ENCODE measurements around the gene CPSF4L. TPM values are rescaled to one million over a fixed set of nuclear protein-coding genes. Genes with fewer than 3 reads are reported as not detected.
"Not testable (repeated sequence)": the region's sequence is repeated elsewhere in the genome, so short reads cannot be mapped to it uniquely, and the experiment has no call there.

Gene CPSF4L
- total RNA-seq, 1 experiment from 2014 or later: not detected

DNA sequence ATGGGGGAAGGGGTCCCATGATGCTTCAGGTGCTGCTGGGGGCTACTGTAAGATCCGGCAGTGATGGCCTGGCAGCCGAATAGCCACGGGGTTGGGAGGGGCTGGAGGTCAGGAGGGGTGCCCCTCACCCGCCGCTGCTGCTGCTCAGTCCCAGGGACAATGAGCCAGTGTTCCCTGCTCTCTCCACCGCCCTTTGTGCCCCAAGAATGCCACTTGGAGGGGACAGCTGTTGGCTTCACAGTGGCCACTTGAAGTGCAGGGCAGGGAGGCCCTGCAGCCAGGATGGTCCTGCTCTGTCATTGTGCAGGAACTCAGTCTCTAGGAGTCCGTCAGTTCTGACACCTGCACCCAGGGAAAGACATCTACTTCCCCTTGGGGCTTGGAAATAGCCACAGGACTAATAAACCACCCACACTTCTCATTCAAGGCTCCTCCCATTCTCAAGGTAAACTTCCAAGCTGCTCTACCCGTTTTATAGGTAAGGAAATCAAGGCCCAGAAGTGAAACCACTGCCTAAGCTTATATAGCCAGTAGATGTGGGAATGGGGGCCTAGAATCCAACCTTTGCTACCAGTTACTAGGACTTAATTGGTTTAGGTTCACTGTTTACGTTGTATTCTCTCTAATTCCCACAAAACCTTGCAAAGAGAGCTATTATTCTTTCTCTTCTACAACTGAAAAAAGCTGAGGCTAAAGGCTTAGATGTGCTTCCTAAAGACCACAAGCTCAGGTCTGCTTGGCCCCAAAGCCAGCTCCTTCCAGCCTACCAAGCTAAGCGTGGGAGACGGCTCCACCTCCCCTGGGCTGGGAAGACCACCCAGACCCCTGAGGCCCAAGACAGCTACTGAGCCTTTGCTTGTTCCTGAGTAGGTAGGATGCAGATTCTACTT is 6.2 kb upstream of the CPSF4L start:
- no TSS peak for BruUV-seq (replicated peaks)
- no peak for DNase-seq
- H3K4me1 ChIP-seq: no peaks in the 10 kb centered on the region
- no peak overlapping the region for H3K4me3 ChIP-seq (ENCODE audit: low read depth, low read length)
- Mint-ChIP-seq H3K4me1 (ENCODE audit: low read depth, unreplicated experiment) (no peaks in the 10 kb centered on the region), H3K27ac (ENCODE audit: unreplicated experiment) (no peak overlapping the region), H3K36me3 (ENCODE audit: insufficient read depth, unreplicated experiment) (no peaks in the 10 kb centered on the region), H3K27me3 (ENCODE audit: insufficient read depth, unreplicated experiment) (no peaks in the 10 kb centered on the region), H3K4me3 (ENCODE audit: unreplicated experiment) (no peak overlapping the region), H3K9me3 (ENCODE audit: unreplicated experiment) (no peaks in the 10 kb centered on the region)
- intact Hi-C loops (cut with micrococcal nuclease; ENCODE audit: unreplicated experiment): no loop called here
- no peaks in the 10 kb centered on the region; the same call in 1 of the 2 replicates for H3K9me3 ChIP-seq
- no peaks in the 10 kb centered on the region for H3K36me3 ChIP-seq (ENCODE audit: control insufficient read depth, insufficient read depth, low read length)
- TF ChIP-seq, protein P1, sequence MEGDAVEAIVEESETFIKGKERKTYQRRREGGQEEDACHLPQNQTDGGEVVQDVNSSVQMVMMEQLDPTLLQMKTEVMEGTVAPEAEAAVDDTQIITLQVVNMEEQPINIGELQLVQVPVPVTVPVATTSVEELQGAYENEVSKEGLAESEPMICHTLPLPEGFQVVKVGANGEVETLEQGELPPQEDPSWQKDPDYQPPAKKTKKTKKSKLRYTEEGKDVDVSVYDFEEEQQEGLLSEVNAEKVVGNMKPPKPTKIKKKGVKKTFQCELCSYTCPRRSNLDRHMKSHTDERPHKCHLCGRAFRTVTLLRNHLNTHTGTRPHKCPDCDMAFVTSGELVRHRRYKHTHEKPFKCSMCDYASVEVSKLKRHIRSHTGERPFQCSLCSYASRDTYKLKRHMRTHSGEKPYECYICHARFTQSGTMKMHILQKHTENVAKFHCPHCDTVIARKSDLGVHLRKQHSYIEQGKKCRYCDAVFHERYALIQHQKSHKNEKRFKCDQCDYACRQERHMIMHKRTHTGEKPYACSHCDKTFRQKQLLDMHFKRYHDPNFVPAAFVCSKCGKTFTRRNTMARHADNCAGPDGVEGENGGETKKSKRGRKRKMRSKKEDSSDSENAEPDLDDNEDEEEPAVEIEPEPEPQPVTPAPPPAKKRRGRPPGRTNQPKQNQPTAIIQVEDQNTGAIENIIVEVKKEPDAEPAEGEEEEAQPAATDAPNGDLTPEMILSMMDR (IDR thresholded peaks at IDR 0.05; ENCODE audit: insufficient read depth in 1 of 2, low read depth in 1 of 2, low read length in 1 of 2, severe bottlenecking in 1 of 2, unreplicated experiment in 1 of 2): no peak
- ChIA-PET CTCF (interaction anchor here (0.9 kb wide), 1 partner anchor 102 kb away, joined by 4 read pairs; no protein-coding TSS in a partner anchor), POLR2A (no interaction called here)
- no peaks in the 10 kb centered on the region for H3K27me3 ChIP-seq (replicated peaks; ENCODE audit: control insufficient read depth, insufficient read depth, low read length)

DNA sequence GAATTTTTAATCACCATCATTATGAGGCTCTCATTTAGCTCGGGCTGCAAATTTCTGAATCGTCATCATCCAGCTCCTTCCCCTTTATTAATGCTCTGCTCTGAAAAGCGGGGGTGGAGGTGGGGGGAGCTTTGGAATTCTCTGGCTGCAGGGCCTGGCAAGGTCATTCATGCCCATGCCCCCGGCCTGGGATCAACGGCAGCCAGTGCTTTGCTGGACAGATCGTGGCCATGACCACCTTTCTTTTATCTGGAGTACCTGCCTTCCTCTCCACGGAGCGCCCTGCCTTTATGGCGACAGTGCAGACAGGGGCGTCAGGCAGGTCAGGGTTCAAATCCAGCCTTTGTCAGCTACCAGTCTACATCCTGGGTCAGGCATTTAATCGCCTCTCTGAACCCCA is 5.1 kb upstream of the CPSF4L start:
- TF ChIP-seq, protein P1 (IDR thresholded peaks at IDR 0.05; ENCODE audit: insufficient read depth in 1 of 2, low read depth in 1 of 2, low read length in 1 of 2, severe bottlenecking in 1 of 2, unreplicated experiment in 1 of 2): no peak
- CTCF ChIA-PET: interaction anchor here (1.6 kb wide), 1 partner anchor 44 kb away, joined by 4 read pairs; no protein-coding TSS in a partner anchor
- POLR2A ChIA-PET: no interaction called here

DNA sequence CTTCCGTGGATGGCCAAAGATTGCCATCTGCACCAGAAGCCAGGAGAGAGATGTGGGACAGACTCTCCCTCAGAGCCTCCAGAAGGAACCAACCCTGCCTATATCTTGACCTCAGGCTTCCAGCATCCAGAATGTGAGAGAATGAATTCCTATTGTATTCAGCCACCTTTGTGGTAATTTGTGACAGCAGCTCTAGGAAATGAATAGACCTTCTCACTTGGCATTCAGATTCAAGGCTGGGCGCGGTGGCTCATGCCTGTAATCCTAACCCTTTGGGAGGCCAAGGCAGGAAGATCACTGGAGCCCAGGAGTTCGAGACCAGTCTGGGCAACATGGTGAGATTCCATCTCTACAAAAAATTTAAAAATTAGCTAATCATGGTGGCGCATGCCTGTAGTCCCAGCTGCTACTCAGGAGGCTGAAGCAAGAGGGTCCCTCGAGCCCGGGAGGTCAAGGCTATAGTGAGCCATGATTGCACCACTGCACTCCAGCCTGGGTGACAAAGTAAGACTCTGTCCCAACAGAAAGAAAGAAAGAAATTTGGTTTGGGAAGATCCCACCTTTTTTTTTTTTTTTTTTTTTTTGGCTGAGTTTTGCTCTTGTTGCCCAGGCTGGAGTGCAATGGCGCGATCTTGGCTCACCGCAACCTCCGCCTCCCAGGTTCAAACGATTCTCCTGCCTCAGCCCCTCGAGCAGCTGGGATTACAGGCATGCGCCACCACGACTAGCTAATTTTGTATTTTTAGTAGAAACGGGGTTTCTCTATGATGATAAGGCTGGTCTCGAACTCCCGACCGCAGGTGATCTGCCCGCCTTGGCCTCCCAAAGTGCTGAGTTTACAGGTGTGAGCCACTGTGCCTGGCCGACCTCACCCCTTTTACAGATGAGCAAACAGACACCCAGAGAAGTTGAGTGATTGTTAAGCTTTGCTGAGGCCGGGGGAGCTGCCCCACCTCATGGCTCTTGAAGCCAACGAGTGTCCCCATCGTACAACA is 4.3 kb upstream of the CPSF4L start:
- H3K36me3 ChIP-seq (ENCODE audit: control insufficient read depth, insufficient read depth, low read length): no peaks in the 10 kb centered on the region
- H3K9me3 Mint-ChIP-seq (ENCODE audit: unreplicated experiment): no peaks in the 10 kb centered on the region
- ChIA-PET POLR2A (no interaction called here), CTCF (interaction anchor here (1.6 kb wide), 1 partner anchor 44 kb away, joined by 4 read pairs; no protein-coding TSS in a partner anchor)
- H3K27me3 ChIP-seq (replicated peaks; ENCODE audit: control insufficient read depth, insufficient read depth, low read length): no peaks in the 10 kb centered on the region
- no peaks in the 10 kb centered on the region; the same call in 1 of the 2 replicates for H3K9me3 ChIP-seq
- BruUV-seq (replicated peaks): no TSS peak
- no peaks in the 10 kb centered on the region for H3K4me1 ChIP-seq
- no peak overlapping the region for H3K27ac Mint-ChIP-seq (ENCODE audit: unreplicated experiment)
- H3K4me3 Mint-ChIP-seq (ENCODE audit: unreplicated experiment): no peak overlapping the region
- no peaks in the 10 kb centered on the region for H3K27me3 Mint-ChIP-seq (ENCODE audit: insufficient read depth, unreplicated experiment)
- no peaks in the 10 kb centered on the region for H3K4me1 Mint-ChIP-seq (ENCODE audit: low read depth, unreplicated experiment)
- H3K36me3 Mint-ChIP-seq (ENCODE audit: insufficient read depth, unreplicated experiment): no peaks in the 10 kb centered on the region
- DNase-seq: no peak
- TF ChIP-seq, protein P1 (IDR thresholded peaks at IDR 0.05; ENCODE audit: insufficient read depth in 1 of 2, low read depth in 1 of 2, low read length in 1 of 2, severe bottlenecking in 1 of 2, unreplicated experiment in 1 of 2): no peak
- intact Hi-C loops (cut with micrococcal nuclease; ENCODE audit: unreplicated experiment): no loop called here
- no peak overlapping the region for H3K4me3 ChIP-seq (ENCODE audit: low read depth, low read length)

More for the DNA sequence above, 5.1 kb upstream of the CPSF4L start:
- no peak overlapping the region for H3K27ac Mint-ChIP-seq (ENCODE audit: unreplicated experiment)
- Histone ChIP-seq H3K36me3 (ENCODE audit: control insufficient read depth, insufficient read depth, low read length) (no peaks in the 10 kb centered on the region), H3K9me3 (no peaks in the 10 kb centered on the region; the same call in 1 of the 2 replicates), H3K4me1 (no peaks in the 10 kb centered on the region), H3K27me3 (replicated peaks; ENCODE audit: control insufficient read depth, insufficient read depth, low read length) (no peaks in the 10 kb centered on the region), H3K4me3 (ENCODE audit: low read depth, low read length) (no peak overlapping the region)
- no TSS peak for BruUV-seq (replicated peaks)
- no peaks in the 10 kb centered on the region for H3K9me3 Mint-ChIP-seq (ENCODE audit: unreplicated experiment)
- intact Hi-C loops (cut with micrococcal nuclease; ENCODE audit: unreplicated experiment): no loop called here
- H3K27me3 Mint-ChIP-seq (ENCODE audit: insufficient read depth, unreplicated experiment): no peaks in the 10 kb centered on the region
- H3K4me1 Mint-ChIP-seq (ENCODE audit: low read depth, unreplicated experiment): no peaks in the 10 kb centered on the region
- DNase-seq: no peak
- no peaks in the 10 kb centered on the region for H3K36me3 Mint-ChIP-seq (ENCODE audit: insufficient read depth, unreplicated experiment)
- no peak overlapping the region for H3K4me3 Mint-ChIP-seq (ENCODE audit: unreplicated experiment)

DNA sequence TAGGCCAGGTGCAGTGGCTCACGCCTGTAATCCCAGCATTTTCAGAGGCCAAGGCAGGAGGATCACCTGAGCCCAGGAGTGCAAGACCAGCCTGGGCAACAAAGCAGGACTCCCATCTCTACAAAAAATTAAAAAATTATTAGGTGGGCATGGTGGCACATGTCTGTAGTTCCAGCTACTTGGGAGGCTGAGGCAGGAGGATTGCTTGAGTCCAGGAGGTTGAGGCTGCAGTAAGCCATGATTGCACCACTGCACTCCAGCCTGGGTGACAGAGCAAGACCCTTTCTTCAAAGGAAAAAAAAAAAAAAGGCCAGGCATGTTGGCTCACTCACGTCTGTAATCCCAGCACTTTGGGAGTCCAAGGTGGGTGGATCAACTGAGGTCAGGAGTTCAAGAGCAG is 2.8 kb upstream of the CPSF4L start:
- H3K36me3 ChIP-seq (ENCODE audit: control insufficient read depth, insufficient read depth, low read length); H3K9me3 ChIP-seq; H3K27ac Mint-ChIP-seq (ENCODE audit: unreplicated experiment); BruUV-seq (replicated peaks); H3K4me3 ChIP-seq (ENCODE audit: low read depth, low read length); H3K4me1 ChIP-seq; H3K4me3 Mint-ChIP-seq (ENCODE audit: unreplicated experiment); POLR2A ChIA-PET; H3K4me1 Mint-ChIP-seq (ENCODE audit: low read depth, unreplicated experiment); intact Hi-C loops (cut with micrococcal nuclease; ENCODE audit: unreplicated experiment); H3K36me3 Mint-ChIP-seq (ENCODE audit: insufficient read depth, unreplicated experiment); H3K9me3 Mint-ChIP-seq (ENCODE audit: unreplicated experiment); CTCF ChIA-PET; H3K27me3 ChIP-seq (replicated peaks; ENCODE audit: control insufficient read depth, insufficient read depth, low read length); DNase-seq; H3K27me3 Mint-ChIP-seq (ENCODE audit: insufficient read depth, unreplicated experiment): not testable (repeated sequence)

Data from Caco-2 (cell line).